HG03045 (cell line): Measurements from ENCODE around the gene RAMACL.

Experiments
- ATAC-seq: cut with Tn5 transposase; IDR thresholded peaks from one replicate; pipeline ENCODE4 v1.9.1; 2021; ENCODE audit warnings: mild to moderate bottlenecking, moderate library complexity; ENCODE audit not compliant: unreplicated experiment

Gene RAMACL

DNA sequence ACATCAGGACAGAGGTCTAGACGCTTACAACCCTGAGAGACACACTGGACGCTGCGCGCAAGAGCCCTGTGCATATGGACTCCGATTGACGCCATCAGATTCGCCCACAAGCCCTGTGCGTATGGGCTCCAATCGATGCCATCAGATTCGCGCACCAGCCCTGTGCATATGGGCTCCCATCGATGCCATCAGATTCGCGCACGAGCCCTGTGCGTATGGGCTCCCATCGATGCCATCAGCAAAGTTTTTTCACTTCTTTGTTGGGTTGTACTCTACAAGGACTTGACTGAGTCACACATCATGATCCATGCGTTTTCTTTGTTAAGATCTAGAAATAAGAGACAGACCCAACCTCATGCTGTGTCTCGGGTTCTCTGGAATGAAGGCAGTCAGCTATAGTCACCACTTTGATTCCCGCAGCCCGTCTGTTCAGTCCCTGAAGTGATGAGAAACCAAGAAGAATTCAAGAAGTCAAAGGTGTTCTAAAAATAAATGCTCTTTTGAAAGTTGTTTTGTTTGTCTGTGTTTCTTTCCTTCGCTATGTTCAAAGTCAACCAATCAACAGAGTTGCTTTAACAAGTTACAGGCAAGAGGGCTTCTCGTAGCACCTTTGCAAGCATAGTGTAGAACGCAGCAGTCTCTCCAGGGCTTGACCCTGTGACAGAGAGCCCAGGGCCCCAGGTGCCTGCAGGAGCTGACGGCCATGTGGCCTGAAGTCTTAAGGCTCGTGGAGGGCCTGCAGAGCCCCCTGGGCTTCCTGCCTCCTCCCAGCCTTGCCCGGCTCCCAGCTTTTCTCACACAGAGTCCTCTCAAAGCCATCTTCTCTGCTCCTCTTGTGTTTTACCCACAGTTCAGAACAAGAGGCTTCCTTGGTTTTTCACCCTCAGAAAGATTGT is 32.6 kb upstream of the RAMACL start:
- no peak for ATAC-seq

DNA sequence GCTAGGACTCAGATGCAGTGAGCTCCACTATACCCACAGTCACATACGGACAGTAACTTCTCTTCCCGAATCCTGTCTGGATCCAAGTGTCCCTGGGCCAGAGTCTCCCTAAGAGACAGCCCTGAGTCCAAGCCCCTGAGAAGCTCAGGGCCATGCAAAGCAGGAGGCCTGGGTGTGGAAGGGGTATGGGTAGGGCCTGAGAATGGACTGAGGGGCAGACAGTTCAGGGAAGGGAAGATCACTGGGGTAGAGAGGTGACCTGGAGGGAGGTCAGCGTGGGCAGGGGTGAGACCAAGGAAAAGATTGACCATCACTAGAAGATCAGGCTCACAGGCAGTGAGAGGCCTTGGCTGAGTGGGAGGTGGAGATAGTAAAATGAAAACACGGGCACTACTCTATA is 31.8 kb upstream of the RAMACL start:
- no peak for ATAC-seq

DNA sequence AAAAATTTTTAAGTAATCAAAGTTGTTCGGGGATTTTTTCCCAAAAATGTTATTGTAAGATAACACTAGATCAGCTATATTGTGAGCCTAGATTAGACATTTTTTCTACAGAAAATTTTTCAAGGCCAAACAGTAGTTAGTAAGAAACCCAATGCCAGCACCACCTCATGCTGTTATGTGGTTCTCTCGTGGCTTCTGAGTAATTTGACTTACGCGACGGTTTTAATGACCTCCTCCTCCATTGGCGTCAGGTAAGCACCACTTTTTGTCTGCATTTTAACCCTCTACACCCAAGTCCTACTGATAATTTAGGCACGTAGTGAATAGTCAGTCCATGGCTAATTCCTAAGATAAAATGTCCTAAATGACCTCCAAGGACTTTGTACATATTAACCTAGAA is 30.9 kb upstream of the RAMACL start:
- no peak for ATAC-seq

DNA sequence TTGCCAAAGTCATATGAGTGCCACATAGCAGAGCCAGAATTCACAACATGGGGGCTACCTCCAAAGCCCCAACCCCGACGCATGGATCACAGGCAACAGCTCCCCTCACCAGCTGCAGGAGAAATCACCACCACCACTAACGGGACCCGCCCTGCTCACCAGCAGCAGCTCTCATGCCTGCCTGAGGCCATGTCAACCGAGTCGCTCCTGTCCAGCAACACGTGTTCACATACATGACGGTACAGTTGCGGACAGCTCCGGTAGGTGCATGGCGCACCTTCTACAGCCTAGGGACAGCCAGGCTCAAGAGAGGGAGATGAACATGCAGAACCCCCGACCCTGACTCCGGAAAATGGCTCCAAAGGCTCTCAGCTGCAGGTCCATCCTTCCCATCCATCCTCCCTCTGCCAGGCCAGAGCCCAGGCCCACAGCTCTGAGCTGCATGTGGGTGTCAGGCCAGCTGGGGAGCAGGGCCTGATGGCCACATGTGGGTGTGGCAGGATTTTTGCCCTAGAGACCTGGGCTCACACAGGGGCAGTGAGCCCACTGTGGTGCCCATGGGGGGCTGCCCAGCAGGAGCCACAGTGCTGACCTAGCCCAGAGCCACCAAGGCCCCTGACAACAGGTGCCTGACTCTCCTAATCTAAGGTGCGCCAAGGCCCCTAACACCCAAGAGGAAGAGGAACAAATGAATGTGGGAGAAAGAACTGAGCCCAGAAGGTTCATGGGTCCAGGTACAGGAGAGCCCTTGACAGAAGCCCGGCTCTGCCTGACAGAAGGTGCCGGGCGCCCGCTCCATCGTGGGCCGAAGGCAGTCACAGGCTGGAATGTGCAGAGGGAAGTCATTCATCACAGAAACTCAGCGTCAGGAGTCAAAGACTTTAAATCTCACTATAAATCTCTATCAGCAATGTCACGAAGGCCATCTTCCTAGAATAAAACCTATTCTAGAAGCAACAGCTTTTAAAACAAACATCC is 30.1 kb upstream of the RAMACL start:
- ATAC-seq, result no peak

DNA sequence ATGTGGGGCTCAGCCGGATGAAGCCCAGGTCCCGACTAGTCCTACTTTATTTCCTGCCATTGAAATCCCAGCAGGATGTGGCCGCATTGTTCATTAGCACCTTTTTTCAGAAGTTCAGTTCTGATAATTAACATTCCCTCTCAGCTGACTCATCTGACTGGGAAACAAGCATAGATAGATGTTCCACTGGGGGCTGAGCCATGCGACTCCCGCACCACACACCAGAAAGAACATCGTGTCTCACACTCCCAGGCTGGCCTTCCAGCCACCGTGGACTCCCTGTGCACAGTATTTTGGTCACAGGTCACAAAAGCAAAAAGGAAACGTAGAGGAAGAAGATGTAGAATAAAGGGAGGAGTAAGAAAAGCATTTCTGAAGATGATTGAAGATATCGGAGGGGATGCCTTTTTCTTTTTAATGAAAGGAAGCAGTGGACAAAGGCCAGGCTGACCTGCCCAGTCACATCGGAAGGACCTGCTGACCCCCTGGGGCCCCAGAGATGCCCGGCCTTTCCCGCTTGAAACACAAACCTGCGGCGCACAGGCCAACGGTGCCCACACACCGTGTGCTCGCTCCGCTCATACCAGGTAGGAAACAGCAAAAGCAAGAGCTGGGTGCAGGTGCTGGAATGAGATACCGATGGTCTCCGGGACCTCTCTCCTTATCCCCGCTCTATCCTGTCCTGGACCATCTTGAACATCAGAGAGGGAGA is 28.7 kb upstream of the RAMACL start:
- no peak for ATAC-seq

DNA sequence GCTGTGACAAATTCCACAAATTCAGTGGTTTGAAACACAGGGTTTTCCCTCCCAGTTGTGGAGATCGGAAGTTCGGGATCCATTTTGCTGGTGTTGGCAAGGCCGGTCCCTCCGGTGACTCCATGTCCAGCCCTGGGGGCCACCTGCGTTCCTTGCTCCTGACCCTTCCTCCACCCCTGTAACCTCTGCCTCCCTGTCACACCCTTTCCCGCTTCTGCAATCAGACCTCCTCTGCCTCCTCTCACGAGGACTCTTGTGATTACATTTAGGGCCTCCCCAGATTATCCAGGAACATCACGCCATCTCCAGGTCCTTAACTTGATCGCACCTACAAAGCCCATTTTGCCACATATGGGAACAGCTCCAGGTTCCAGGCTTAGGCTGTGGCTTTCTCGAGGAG is 28.1 kb upstream of the RAMACL start:
- no peak for ATAC-seq

- ATAC-seq, result no peak
Measured at GRCh38 chr6:166614171-166614583, 27.7 kb upstream of the RAMACL start.

GRCh38 chr6:166613027-166613426 is 26.5 kb upstream of the RAMACL start:
- no peak for ATAC-seq

DNA sequence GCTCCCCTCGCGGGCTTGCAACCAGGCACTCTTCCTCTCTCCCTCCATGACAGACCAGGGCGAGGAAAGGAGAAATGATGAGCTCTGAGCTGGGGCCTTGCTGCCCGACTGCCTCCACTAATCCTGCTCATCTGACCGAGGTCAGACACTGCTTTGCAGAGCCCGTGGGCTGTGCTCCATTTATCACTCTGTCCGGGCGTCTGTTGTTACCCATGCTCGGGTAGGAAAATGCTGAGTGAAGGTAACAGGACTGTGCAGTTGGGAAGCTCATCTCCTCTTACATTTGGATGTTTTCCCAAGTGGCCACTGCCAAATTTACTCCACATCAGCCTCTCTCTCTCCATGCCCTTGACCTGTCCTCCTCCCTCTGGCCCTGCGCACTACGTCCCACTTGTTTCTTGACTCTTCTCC is 26.0 kb upstream of the RAMACL start:
- no peak for ATAC-seq

DNA sequence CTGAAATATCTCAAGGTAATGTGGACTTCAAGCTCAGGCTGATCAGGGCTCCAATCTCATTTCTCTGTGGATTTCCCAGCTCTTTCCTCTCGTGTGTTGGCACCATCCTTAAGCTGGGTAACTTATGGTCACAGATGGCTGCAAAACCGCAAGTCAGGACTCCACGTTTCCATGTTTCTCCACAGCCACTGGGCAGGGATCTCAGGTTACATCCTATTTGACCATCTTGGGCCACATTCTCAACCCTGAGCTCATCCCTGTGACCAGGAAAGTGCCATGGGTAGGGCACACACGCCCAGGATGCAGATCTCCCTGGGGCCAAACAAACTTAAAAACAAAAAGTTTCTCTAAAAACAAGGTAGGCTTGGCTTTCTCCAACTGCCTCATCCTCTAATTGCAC is 25.2 kb upstream of the RAMACL start:
- no peak for ATAC-seq

- ATAC-seq, result no peak
Measured at GRCh38 chr6:166610069-166610468, 23.6 kb upstream of the RAMACL start.

- no peak for ATAC-seq
Measured at GRCh38 chr6:166608774-166609173, 22.3 kb upstream of the RAMACL start.

DNA sequence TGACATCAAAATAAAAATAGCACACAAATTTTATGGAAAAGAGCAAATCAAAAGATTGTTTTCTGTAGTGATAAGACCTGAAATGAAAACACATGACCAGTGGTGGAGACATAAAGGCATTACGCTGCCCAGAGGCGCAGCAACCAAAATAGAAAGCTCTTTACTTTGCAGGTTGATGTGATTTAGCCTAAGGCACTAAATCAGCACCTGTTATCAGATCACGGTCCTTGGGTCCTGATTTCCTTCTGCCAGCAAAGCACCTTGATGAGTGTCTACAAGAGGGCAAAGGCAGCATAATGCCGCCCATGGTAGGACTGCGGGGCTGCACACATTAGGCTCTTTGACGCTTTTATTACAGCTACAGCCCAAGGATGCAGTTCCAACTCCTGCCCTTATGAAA is 19.3 kb upstream of the RAMACL start:
- ATAC-seq, result no peak

DNA sequence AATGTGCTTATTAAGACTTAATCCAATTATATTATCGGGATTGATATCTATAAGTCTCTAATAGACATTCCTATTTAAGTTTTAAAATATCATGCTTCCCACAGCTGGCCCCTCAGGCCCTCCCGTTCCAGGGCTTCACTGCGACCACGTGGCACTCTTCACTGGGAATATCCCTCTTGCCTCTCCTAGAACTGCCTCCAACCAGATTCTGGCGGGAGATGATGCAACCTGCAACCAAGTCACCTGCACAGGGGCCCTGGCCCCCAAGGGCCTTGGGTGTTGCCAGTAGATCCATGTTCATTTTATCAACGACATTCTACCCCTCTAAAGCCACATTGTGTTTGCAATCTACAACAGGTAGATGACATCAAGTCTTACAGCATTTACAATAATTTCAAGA is 18.4 kb upstream of the RAMACL start:
- no peak for ATAC-seq

DNA sequence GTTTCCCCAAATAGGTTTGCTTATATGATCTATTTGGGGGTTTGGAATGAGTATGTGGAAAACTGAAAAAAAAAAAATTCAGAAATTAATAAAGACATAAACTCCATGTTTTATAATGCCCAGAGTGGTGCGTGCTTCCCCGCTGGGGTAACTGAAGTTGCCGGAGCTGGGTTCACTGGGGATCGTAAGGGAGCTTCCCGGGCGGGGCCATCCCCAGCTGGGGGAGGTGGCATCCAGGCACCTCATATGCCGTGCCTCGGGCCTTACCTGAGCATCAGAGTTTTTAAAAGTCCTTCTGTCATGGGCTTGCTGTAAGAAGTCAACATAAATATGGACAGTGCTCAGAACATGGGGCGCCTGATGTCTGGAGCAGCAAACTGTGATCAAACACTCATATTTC is 17.9 kb upstream of the RAMACL start:
- ATAC-seq, result no peak

- ATAC-seq, result no peak
Measured at GRCh38 chr6:166603043-166603690, 16.7 kb upstream of the RAMACL start.

- ATAC-seq, result no peak
Measured at GRCh38 chr6:166601956-166602355, 15.5 kb upstream of the RAMACL start.

GRCh38 chr6:166600931-166601330 is 14.5 kb upstream of the RAMACL start:
- ATAC-seq, result no peak

GRCh38 chr6:166599205-166599604 is 12.7 kb upstream of the RAMACL start:
- no peak for ATAC-seq

GRCh38 chr6:166598441-166599138 is 12.1 kb upstream of the RAMACL start:
- ATAC-seq, result no peak
